Anterior cingulate cortex (tissue), 58 donors: ENCODE results near the gene AKR1D1.
"Not testable (repeated sequence)": the region's sequence is repeated elsewhere in the genome, so short reads cannot be mapped to it uniquely, and the experiment has no call there.

Experiments used
- DNase-seq, 58 donors: peaks; one replicate each; lab custom pipeline; 2025; lab: John Stamatoyannopoulos, UW

Gene AKR1D1, protein sequence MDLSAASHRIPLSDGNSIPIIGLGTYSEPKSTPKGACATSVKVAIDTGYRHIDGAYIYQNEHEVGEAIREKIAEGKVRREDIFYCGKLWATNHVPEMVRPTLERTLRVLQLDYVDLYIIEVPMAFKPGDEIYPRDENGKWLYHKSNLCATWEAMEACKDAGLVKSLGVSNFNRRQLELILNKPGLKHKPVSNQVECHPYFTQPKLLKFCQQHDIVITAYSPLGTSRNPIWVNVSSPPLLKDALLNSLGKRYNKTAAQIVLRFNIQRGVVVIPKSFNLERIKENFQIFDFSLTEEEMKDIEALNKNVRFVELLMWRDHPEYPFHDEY

DNA sequence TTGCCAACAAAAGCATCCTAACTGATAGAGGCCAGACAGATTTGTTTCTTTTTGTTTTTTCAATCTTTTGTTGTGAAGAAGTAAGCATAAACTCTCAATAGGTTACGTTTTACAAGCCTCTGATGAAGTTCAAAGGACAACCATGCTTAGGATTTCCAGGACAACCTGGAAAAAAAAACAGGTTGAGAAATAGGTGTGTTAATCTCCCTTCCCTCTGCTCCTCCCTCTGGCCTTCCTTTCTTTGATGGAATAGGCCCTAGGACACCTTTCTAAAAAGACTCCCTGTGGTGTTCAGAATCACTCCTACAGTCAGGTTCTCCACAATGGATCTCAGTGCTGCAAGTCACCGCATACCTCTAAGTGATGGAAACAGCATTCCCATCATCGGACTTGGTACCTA lies at the start of gene AKR1D1:
AKR1D1 (plus strand) TSS at position 264 of the 400 bp plus-strand sequence; CDS start at position 324, 60 bp downstream.
- no peak for DNase-seq

DNA sequence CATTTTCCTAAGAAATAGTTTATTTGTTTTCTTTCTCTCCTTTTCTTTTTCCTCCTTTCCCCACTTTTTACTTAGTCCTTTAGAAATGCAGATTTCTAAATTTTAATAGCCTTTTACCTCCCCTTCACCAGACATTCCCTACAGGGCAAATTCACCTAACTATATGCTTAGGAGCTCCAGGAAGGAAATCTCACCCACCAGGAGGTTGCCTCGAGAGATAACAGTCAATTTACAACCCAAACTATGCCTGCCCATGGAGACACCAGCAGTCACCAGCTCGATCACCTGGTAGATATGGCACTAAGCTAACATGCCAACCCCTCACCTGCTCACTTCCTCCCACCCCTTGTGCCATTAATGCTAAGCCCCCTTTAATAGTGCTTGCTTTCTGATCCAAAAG lies 49.2 kb upstream of the AKR1D1 start:
- DNase-seq: no peak

DNA sequence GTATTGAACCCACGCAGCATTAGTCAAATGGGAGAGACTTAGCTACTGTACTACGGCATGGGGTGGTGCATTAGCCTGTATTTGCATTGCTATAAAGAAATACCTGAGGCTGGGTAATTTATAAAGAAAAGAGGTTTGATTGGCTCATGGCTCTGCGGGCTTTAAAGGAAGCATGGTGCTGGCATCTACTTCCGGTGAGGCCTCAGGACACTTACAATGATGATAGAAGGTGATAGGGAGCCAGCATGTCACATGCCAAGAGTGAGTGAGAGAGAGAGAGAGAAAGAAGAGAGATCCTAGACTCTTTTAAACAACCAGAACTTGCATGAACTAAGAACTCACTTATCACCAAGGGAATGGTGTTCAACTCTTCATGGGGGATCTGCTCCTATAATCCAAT lies 47.1 kb upstream of the AKR1D1 start:
- DNase-seq: no peak

DNA sequence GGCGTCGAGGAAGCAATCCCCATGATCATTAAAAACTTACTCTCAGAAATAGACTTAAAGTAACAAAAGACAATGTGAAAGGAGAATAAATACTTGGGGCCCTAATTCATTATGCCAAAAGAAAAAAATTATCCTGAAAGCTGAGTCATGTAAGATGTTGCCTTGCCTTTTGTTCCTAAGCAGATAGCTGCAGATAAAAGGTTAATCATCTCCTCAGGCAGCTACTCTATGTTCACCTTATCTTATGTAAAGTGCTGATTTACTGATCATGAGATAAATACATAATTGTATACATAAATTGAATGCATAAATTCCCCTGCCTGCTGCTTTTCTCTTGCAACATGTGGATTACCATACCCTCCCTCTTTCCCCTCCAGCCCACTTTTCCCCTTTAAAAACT lies 46.3 kb upstream of the AKR1D1 start:
- DNase-seq: no peak

DNA sequence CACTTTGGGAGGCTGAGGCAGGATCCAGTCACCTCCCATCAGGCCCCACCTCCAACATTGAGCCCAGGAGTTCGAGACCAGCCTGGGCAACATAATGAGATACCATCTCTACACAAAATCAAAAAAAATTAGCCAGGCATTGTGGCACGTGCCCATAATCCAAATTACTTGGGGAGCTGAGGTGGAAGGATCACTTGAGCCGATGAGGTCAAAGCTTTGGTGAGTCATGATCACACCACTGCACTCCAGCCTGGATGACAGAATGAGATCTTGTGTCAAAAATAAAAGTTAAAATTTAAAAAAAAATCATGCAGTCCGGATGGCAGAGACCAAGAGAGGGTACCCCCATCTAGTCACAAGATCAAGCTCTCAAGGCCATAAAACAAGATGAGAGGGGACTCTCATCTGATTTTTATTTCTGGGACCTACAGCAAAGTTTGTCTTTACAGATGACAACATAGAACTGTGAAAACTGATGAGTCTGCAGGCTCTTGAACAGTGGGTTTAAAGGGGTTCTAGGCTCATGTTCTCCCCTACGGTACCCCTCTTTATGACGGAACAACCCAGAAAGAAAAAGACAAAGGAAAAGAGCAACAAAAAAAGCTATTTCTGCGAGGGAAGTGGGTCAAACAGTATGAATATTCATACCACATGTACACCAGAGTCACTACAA lies 45.4 kb upstream of the AKR1D1 start:
- DNase-seq: no peak

DNA sequence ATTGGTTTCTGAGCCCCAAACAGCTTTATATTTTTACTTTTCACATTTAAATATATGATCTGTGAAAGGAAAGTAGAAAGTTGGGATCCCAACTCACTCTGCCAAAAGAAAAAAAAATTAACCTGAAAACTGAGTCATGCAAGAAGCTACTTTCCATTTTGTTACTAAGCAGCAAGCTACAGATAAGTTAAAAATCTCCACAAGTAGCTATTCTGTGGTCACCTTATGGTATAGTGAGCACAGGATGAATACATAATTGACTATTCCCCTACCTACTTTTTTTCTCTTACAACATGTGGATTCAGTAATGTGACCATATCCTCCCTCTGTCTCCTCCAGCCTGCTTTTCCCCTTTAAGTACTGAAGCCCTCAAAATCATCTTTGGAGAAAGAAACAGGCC lies 44.1 kb upstream of the AKR1D1 start:
- no peak for DNase-seq

DNA sequence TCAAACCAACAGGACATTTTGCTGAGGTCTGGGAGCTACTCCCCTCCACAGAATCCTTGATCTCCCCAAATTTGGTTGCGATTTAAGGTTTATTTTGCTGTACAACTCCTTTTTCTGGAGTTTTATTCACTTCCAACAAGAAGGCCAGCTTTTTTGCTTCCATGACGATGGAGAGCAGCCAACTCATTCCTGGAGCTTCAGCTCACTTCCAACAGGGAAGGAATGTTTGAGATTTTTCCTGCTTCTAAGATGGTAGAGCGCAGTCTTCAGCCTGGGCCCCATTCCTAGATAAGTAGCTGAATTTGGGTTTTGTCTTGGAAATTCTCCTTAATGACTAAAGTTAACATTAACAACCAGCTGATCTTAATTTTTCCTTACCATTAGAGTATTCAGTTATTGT lies 43.5 kb upstream of the AKR1D1 start:
- DNase-seq: no peak

DNA sequence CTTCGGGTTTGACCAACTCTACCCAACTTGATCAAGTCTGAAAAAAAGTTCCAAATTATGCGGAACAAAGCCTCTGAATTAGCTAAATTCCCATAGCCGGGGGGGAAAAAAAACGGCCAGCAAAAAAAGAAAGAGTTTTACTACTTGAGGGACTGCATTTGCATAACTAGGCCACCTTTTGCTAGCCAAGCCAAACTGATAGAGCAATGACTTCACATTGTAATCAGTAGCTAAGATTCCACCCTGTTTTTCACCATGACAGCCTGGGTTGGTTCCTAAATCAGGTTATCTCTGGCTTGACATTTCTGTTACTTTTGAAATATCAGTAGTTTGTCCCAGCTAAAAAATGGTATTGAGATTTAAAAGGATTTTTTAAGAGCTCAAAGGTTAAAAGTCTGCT lies 43.0 kb upstream of the AKR1D1 start:
- no peak for DNase-seq

DNA sequence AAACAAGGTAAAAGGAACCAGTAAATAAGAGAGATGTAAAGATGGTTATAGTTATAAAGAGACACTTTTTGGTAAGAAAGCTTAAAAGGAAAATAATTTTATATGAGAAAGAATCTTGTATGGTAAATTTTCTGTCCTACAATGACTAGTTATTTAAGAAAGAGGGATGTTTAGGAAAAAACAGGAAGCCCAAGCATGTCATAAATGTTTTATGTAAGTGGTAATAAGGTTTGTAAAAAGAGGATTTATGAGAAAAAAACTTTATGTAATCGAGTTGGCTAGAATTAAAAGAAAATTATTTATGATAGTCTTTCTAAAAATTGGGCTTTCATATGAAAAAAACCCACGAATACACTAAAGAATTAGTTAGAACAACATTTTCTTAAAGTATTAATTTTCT lies 40.1 kb upstream of the AKR1D1 start:
- DNase-seq: no peak

DNA sequence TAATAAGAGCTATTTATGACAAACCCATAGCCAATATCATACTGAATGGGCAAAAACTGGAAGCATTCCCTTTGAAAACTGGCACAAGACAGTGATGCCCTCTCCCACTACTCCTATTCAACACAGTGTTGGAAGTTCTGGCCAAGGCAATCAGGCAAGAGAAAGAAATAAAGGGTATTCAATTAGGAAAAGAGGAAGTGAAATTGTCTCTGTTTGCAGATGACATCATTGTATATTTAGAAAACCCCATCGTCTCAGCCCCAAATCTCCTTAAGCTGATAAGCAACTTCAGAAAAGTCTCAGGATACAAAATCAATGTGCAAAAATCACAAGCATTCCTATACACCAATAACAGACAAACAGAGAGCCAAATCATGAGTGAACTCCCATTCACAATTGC lies 36.2 kb upstream of the AKR1D1 start:
- not testable (repeated sequence) for DNase-seq

DNA sequence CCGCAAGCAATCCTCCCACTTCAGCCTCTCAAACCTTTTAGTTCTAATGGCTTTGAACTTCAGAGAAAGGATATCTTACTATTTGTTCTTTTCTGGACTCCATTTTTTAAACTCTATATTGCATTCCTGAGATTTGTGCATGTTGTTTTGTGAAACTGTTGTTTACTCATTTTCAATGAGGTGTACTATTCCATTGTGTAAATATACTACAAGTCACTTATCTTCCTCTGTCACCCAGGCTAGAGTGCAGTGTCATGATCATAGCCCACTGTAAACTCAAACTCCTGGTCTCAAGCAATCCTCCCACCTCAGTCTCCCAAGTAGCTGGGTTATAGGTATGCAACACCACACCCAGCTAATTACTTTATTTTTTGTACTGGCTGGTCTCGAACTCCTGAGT lies 31.4 kb upstream of the AKR1D1 start:
- DNase-seq: no peak

DNA sequence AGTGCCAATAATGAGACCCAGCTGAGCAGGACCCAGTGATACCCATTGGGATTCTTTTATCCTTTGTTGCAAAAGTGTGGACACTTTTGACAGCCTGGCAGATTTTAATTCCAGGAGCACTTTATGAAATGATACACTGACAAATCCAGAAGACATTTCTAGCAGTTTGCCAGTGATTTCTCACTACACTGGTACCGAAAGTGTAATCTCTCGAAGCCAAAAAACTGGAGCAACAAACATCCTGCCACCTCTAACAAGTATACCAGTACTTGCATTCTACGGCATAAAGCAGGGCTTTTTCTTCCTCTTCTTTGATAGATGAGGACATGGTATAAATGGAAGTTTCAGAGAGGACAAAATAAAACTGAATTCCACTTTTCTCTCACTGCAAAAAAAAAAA lies 28.4 kb upstream of the AKR1D1 start:
- no peak for DNase-seq

DNA sequence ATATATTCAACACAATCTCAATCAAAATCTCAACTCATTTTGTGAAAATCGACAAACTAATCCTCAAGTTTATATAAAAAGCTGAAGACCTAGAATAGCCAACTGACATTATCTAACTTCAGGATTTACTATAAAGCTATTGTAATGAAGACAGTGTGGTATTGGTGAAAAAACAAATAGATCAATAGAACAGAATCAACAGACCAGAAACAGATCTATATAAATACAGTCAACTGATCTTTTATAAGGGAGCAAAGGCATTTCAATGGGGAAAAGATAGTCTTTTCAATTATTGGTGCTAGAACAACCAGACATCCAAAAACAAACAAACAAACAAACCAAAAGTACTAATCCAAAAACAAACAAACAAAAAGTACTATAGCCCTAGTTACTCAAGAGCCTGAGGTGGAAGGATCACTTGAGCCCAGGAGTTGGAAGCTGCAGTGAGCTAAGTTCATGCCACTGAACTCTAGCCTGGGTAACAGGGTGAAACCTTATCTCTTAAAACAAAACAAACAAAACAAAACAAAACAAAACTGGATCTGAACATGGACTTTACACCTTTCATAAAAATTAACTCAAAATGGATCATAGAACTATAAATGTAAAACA lies 26.6 kb upstream of the AKR1D1 start:
- no peak for DNase-seq

DNA sequence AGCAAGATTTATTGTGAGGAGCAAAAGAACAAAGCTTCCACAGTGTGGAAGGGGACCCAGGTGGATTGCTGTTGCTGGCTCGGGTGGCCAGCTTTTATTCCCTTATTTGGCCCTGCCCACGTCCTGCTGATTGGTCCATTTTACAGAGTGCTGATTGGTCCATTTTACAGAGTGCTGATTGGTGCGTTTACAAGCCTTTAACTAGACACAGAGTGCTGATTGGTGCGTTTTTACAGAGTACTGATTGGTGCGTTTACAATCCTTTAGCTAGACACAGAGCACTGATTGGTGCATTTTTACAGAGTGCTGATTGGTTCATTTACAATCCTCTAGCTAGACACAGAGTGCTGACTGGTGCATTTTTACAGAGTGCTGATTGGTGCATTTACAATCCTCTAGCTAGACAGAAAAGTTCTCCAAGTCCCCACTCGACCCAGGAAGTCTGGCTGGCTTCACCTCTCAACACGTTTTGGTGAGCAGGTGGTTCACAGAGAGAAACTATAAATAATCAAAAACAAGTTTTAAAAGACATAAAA lies 24.5 kb upstream of the AKR1D1 start:
- not testable (repeated sequence) for DNase-seq

DNA sequence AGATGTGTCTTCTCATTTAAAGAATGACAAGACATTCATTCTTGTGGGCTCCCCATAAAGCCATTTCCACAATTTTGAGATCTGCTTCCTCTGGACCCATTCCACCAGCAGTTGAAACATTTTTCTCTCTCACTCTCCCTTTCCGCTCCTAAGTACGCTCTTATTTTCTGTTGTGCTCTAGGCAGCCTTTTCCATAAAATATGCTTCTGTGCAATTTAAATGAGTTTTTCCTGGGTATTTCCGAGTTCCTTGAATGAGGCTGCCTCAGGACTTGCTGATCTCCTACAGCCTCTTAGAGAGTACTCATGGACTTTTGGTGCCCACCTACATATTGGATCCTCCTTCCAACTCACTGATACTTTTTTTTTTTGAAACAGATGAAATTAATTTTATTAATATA lies 23.6 kb upstream of the AKR1D1 start:
- no peak for DNase-seq

DNA sequence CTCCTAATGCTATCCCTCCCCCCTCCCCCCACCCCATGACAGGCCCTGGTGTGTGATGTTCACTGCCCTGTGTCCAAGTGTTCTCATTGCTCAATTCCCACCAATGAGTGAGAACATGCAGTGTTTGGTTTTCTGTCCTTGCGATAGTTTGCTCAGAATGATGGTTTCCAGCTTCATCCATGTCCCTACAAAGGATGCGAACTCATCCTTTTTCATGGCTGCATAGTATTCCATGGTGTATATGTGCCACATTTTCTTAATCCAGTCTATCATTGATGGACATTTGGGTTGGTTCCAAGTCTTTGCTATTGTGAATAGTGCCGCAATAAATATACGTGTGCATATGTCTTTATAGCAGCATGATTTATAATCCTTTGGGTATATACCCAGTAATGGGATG lies 20.6 kb upstream of the AKR1D1 start:
- DNase-seq: not testable (repeated sequence)

DNA sequence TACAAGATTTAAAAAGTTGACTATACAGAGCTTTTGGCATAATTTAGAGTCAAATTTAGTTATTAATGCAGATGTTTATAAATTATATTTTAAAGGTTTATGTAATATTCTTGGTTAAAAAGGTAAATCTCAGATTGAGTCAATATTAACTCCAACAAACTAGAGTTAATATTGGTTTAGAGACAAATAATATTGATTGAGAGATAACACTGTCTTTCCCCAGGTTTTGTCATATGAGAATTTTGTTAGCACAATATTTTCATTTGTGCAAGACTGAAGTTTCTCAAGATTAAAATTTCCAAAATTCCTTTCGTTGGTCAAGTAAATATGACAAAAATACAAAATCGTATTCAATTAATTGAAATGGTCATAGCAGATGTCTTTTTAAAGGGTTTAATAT lies 12.9 kb upstream of the AKR1D1 start:
- no peak for DNase-seq

DNA sequence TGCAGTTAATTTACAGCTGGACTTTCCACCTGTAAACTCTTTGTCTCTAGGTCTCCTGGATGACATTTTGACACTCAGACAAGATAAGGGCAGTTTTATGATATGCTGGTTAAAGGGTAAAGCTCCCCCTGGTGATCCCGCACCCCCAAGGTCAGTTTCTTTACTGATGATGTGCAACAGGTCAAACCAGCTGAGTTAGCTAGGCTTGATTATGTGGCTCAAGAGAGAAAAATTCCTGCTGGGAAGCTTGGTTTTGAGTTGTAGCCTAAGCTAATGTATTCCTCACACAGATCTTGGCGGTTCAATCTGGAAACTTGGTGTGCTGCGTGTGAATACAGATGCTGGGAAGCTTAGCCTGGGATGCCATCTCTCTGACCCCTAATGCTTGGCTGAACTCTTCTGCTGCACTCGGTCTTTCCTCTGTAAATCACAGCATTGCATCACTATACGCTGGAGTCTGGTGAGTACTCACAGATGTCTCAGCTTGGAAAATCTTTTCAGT lies 11.4 kb upstream of the AKR1D1 start:
- no peak for DNase-seq

DNA sequence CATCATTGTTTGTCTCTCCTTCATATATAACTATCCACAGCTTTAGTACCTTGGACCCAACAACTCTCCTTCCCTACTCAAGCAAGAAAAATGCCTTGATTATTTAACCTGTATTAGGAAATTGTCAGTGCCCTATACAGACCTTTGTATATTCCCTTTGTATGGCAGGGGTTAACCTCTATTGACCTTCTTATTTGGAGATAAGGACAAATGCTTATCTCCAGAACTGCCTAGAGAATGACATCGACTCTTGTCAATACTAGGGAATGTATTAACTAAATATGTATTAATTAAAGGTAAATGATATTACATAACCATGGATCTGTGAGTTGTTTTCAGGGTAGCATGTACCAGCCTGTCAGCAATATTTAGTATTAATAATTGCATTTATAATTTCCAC lies 10.4 kb upstream of the AKR1D1 start:
- DNase-seq: no peak

DNA sequence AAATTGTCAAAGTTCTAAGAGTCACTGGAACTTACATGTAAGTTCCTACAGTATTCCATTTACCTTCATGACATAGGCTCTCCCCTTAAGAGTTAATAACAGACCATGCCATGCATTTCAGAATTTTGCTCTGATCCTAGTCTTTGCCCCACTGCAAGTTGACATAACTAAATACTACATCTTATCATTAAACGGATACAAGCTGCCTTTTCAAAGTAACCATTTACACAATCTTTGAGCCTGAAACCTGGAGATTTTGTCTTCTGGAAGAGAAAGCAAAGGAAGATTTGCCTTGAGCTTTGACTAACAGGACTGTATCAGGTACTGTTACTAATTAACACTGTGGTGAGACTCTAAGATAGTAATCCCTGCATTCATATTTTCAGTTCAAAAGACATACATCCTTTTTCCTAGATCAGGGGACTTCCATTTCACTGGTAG lies 9.3 kb upstream of the AKR1D1 start:
- no peak for DNase-seq

DNA sequence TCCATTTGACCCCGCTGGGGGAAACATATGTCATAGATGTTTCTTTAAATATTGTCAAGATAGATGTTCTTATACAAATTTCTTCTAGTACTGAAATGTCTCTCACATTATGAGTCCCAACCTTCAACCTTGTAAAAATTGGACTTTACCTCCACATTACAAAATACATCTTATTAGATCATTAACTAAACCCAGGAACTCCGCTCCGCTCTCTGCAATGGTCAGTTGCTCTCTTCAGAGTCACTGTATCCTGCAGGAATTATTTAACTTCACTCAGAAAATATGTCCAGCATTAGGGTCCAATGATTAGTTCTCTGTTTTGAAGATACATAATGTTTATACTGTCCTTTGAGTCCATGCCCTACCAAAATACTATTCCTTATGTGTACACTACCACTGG lies 8.5 kb upstream of the AKR1D1 start:
- DNase-seq: no peak
